SK-N-MC (cell line): ENCODE data around the gene PPP1R12C.

Experiments used
- EZH2 ChIP-seq: fragments of 200-600 bp; sonication (generic); IDR thresholded peaks from one replicate; pipeline ENCODE4 v1.6.1; 2017; ENCODE audit warnings: antibody characterized with exemption
- POLR2AphosphoS5 ChIP-seq: IDR thresholded peaks from 2 replicates; pipeline ENCODE4 v1.6.1; 2012; ENCODE audit warnings: mild to moderate bottlenecking, low read depth, low read length, borderline replicate concordance

- TF ChIP-seq POLR2AphosphoS5, result no peak
- no peak for TF ChIP-seq EZH2
Observed at GRCh38 chr19:55069865-55070197, 47.6 kb downstream of the PPP1R12C start.
